Parathyroid adenoma (tissue), 2 donors: Measurements from ENCODE around the gene ZFHX3.

Source experiments
- H2AFZ ChIP-seq: fragments of 300-600 bp; sonication (generic); one replicate; pipeline ENCODE4 v1.7.0; 2017; ENCODE audit warnings: antibody characterized with exemption, mild to moderate bottlenecking
- H3K27ac ChIP-seq: fragments of 300-600 bp; sonication (generic); one replicate; pipeline ENCODE4 v1.7.0; 2017
- H3K27me3 ChIP-seq: fragments of 300-600 bp; sonication (generic); one replicate; pipeline ENCODE4 v1.7.0; 2017; ENCODE audit warnings: low read length; ENCODE audit not compliant: control insufficient read depth, insufficient read depth
- H3K36me3 ChIP-seq: fragments of 300-600 bp; sonication (generic); one replicate; pipeline ENCODE4 v1.7.0; 2017; ENCODE audit warnings: low read length; ENCODE audit not compliant: control insufficient read depth, insufficient read depth
- H3K4me1 ChIP-seq: fragments of 300-600 bp; sonication (generic); one replicate; pipeline ENCODE4 v1.7.0; 2017; ENCODE audit warnings: control low read depth
- H3K4me2 ChIP-seq: fragments of 300-600 bp; sonication (generic); one replicate; pipeline ENCODE4 v1.7.0; 2017; ENCODE audit warnings: low read length
- H3K4me3 ChIP-seq: fragments of 300-600 bp; sonication (generic); one replicate; pipeline ENCODE4 v1.7.0; 2017; ENCODE audit warnings: low read depth, low read length
- H3K79me2 ChIP-seq: fragments of 300-600 bp; sonication (generic); one replicate; pipeline ENCODE4 v1.7.0; 2017; ENCODE audit warnings: control low read depth
- H3K9ac ChIP-seq: fragments of 300-600 bp; sonication (generic); one replicate; pipeline ENCODE4 v1.7.0; 2017; ENCODE audit warnings: mild to moderate bottlenecking
- H3K9me3 ChIP-seq: fragments of 300-600 bp; sonication (generic); one replicate; pipeline ENCODE4 v1.7.0; 2017; ENCODE audit warnings: low read length; ENCODE audit not compliant: control insufficient read depth
- CTCF ChIP-seq: fragments of 300-600 bp; sonication (generic); IDR thresholded peaks from one replicate; pipeline ENCODE4 v1.7.0; 2017; ENCODE audit warnings: antibody characterized with exemption, mild to moderate bottlenecking
- donor health status: primary hyperparathyroidism.

ZFHX3 gene

GRCh38 chr16:72786606-72787005, 261.3 kb downstream of the ZFHX3 start:
- no peak overlapping the region for H3K27ac ChIP-seq
- H3K4me1 ChIP-seq = peaks cover 5% of the 10 kb centered on the region
- no peaks in the 10 kb centered on the region for H3K9me3 ChIP-seq
- H2AFZ ChIP-seq = no peak overlapping the region
- H3K27me3 ChIP-seq = no peaks in the 10 kb centered on the region
- no peak overlapping the region for H3K4me3 ChIP-seq
- H3K79me2 ChIP-seq = no peaks in the 10 kb centered on the region
- no peak overlapping the region for H3K9ac ChIP-seq
- H3K4me2 ChIP-seq = no peak overlapping the region
- H3K36me3 ChIP-seq = no peaks in the 10 kb centered on the region
- no peak for TF ChIP-seq CTCF

DNA sequence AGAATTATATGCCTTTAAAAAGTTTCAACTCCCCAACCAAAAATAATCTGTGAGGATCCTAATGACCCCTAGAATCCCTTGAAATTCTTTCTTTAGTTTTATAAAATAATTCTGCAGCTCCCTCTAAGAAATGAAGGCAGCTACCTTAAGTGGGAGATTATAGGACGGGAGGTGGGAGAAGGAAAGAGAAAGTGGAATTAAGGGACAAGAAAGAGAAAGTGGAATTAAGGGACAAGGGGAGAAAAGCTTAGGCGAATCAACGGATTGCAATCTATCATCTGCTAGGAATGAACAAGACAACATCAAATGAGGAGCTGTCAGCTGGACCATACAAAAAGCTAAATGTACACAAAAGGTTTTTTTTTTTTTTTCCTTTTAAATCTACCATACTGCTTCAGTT, 262.0 kb downstream of the ZFHX3 start:
- H3K9ac ChIP-seq = no peak overlapping the region
- H3K27ac ChIP-seq = no peak overlapping the region
- H3K4me1 ChIP-seq = peaks cover 5% of the 10 kb centered on the region
- H2AFZ ChIP-seq = no peak overlapping the region
- H3K4me2 ChIP-seq = no peak overlapping the region
- no peak for TF ChIP-seq CTCF
- no peaks in the 10 kb centered on the region for H3K79me2 ChIP-seq
- no peaks in the 10 kb centered on the region for H3K36me3 ChIP-seq
- H3K27me3 ChIP-seq = no peaks in the 10 kb centered on the region
- no peak overlapping the region for H3K4me3 ChIP-seq
- no peaks in the 10 kb centered on the region for H3K9me3 ChIP-seq

- Histone ChIP-seq H3K4me2 (no peak overlapping the region), H3K36me3 (no peaks in the 10 kb centered on the region), H3K9ac (no peak overlapping the region), H3K4me1 (peaks cover 5% of the 10 kb centered on the region), H3K27me3 (no peaks in the 10 kb centered on the region), H3K4me3 (no peak overlapping the region), H3K79me2 (no peaks in the 10 kb centered on the region), H2AFZ (no peak overlapping the region), H3K27ac (no peak overlapping the region), H3K9me3 (no peaks in the 10 kb centered on the region)
- no peak for TF ChIP-seq CTCF
Measured at GRCh38 chr16:72785171-72785570, 262.8 kb downstream of the ZFHX3 start.

DNA sequence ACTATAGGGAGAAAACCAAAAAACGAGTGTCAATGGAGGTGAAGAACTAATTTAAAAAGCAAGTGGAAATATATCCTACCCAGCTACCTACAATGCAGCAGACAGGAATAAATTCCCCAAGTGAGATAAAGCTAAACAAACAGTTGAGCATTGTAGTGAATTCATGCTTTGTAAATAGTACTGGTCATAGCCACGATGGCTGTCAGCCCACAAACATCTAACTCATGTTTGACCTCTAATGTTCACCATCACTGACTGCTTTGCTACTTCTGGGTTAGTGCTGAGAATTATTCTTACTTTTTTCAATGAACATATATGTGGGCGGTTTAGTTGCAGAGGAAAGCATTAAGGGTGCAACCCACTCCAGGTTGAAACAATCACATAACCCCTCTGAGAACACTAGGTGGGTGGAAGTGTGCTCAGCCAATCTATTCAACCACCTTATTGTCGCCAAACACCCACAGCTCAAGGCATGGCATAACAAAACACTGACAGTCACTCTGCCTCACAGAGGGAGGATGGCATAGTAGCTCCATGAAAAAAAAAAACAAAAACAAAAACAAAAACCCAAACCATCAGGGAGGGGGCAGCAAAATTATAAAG, 264.1 kb downstream of the ZFHX3 start:
- Histone ChIP-seq H3K27me3 (no peaks in the 10 kb centered on the region), H3K9ac (no peak overlapping the region), H3K4me3 (no peak overlapping the region), H3K9me3 (no peaks in the 10 kb centered on the region), H3K27ac (no peak overlapping the region), H3K4me1 (peaks cover 5% of the 10 kb centered on the region), H2AFZ (no peak overlapping the region), H3K4me2 (no peak overlapping the region), H3K79me2 (no peaks in the 10 kb centered on the region), H3K36me3 (no peaks in the 10 kb centered on the region)
- TF ChIP-seq CTCF = no peak

DNA sequence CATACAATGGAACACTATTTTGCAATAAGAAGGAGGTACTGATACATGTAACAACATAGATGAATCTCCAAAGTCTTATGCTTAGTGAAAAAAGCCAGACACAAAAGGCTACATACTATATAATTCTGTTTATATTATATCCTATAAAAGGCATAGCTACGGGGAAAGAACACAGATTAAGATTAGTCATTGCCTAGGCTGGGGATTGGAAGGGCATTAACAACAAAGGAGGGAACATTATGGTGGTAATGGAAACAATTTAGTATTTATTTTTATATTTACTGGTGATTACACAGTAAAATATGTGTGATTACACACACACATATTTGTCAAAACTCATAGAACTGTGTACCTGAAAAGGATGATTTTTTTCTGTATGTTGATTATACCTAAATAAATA, 278.1 kb downstream of the ZFHX3 start:
- Histone ChIP-seq H3K4me1 (no peaks in the 10 kb centered on the region), H3K36me3 (no peaks in the 10 kb centered on the region), H3K79me2 (no peaks in the 10 kb centered on the region), H2AFZ (no peak overlapping the region), H3K27ac (no peak overlapping the region), H3K9ac (no peak overlapping the region), H3K9me3 (no peaks in the 10 kb centered on the region), H3K27me3 (no peaks in the 10 kb centered on the region), H3K4me3 (no peak overlapping the region), H3K4me2 (no peak overlapping the region)
- TF ChIP-seq CTCF = no peak
